H9 (cell line): Measurements from ENCODE around the gene UBE2V1. TPM values are rescaled to one million over a fixed set of nuclear protein-coding genes. Genes with fewer than 3 reads are reported as not detected.

Experiments
- DNase-seq: peaks from one replicate; pipeline ENCODE4 v3.0.0-alpha.2; 2017
- H2AFZ ChIP-seq: one replicate; pipeline ENCODE4 v1.6.1; 2013; ENCODE audit warnings: mild to moderate bottlenecking, low read length, control low read depth, moderate library complexity
- H2AK5ac ChIP-seq: 2 replicates; pipeline ENCODE4 v1.6.1; 2013; ENCODE audit warnings: low read length, control low read depth, mixed read lengths; ENCODE audit not compliant: insufficient read length
- H2BK120ac ChIP-seq: one replicate; pipeline ENCODE4 v1.6.1; 2013; ENCODE audit warnings: low read depth, mild to moderate bottlenecking, low read length, control low read depth, inconsistent platforms; ENCODE audit not compliant: poor library complexity, severe bottlenecking
- H2BK12ac ChIP-seq: 2 replicates; pipeline ENCODE4 v1.6.1; 2013; ENCODE audit warnings: low read length, control low read depth, mixed read lengths, low read depth; ENCODE audit not compliant: insufficient read length
- H2BK15ac ChIP-seq: 2 replicates; pipeline ENCODE4 v1.6.1; 2013; ENCODE audit warnings: low read depth, low read length, control low read depth
- H2BK20ac ChIP-seq: one replicate; pipeline ENCODE4 v1.6.1; 2013; ENCODE audit warnings: low read depth, mild to moderate bottlenecking, low read length, control low read depth, inconsistent platforms; ENCODE audit not compliant: poor library complexity, severe bottlenecking
- H2BK5ac ChIP-seq: 2 replicates; pipeline ENCODE4 v1.6.1; 2013; ENCODE audit warnings: low read length, control low read depth, mixed read lengths; ENCODE audit not compliant: insufficient read length
- H3K14ac ChIP-seq: 2 replicates; pipeline ENCODE4 v1.6.1; 2013; ENCODE audit warnings: low read length, control low read depth; ENCODE audit not compliant: insufficient read depth
- H3K18ac ChIP-seq: 2 replicates; pipeline ENCODE4 v1.6.1; 2013; ENCODE audit warnings: low read depth, mild to moderate bottlenecking, mixed read lengths, low read length, control low read depth; ENCODE audit not compliant: insufficient read length
- H3K23ac ChIP-seq: 2 replicates; pipeline ENCODE4 v1.6.1; 2013; ENCODE audit warnings: low read length, control low read depth, mixed read lengths, low read depth; ENCODE audit not compliant: insufficient read length
- H3K23me2 ChIP-seq: 2 replicates; pipeline ENCODE4 v1.6.1; 2013; ENCODE audit warnings: low read depth, mild to moderate bottlenecking, mixed read lengths, low read length, control low read depth; ENCODE audit not compliant: insufficient read length, poor library complexity, severe bottlenecking
- H3K27ac ChIP-seq: 2 replicates; pipeline ENCODE4 v1.5.1; 2013; ENCODE audit warnings: low read length, control low read depth, mixed read lengths, low read depth; ENCODE audit not compliant: insufficient read length
- H3K27me3 ChIP-seq: 2 replicates; pipeline ENCODE4 v1.6.1; 2013; ENCODE audit warnings: low read length, control low read depth, inconsistent platforms; ENCODE audit not compliant: insufficient read depth
- H3K4ac ChIP-seq: 2 replicates; pipeline ENCODE4 v1.6.1; 2013; ENCODE audit warnings: low read depth, mild to moderate bottlenecking, control low read depth, inconsistent platforms, low read length, moderate library complexity
- H3K4me1 ChIP-seq: 2 replicates; pipeline ENCODE4 v1.6.1; 2013; ENCODE audit warnings: low read length, control low read depth, inconsistent platforms; ENCODE audit not compliant: insufficient read depth
- H3K4me2 ChIP-seq: 2 replicates; pipeline ENCODE4 v1.6.1; 2013; ENCODE audit warnings: low read length, control low read depth, mixed read lengths; ENCODE audit not compliant: insufficient read length, insufficient read depth
- H3K56ac ChIP-seq: 2 replicates; pipeline ENCODE4 v1.6.1; 2013; ENCODE audit warnings: low read depth, mild to moderate bottlenecking, mixed read lengths, low read length, control low read depth; ENCODE audit not compliant: insufficient read length
- H3K79me1 ChIP-seq: 2 replicates; pipeline ENCODE4 v1.6.1; 2013; ENCODE audit warnings: low read depth, mild to moderate bottlenecking, moderate library complexity, low read length, control low read depth, inconsistent platforms; ENCODE audit not compliant: insufficient read depth, poor library complexity, severe bottlenecking
- H3K79me2 ChIP-seq: 2 replicates; pipeline ENCODE4 v1.6.1; 2013; ENCODE audit warnings: low read length, control low read depth, inconsistent platforms; ENCODE audit not compliant: insufficient read depth
- H3K9ac ChIP-seq: 2 replicates; pipeline ENCODE4 v1.6.1; 2013; ENCODE audit warnings: low read length, control low read depth, mixed read lengths; ENCODE audit not compliant: insufficient read length; ENCODE audit errors: extremely low read depth
- H3K9me3 ChIP-seq: one replicate; pipeline ENCODE4 v1.6.1; 2013; ENCODE audit warnings: low read depth, low read length, inconsistent platforms; ENCODE audit not compliant: control insufficient read depth
- H3T11ph ChIP-seq: one replicate; pipeline ENCODE4 v1.6.1; 2013; ENCODE audit warnings: mild to moderate bottlenecking, low read length, control low read depth, inconsistent platforms
- H4K20me1 ChIP-seq: one replicate; pipeline ENCODE4 v1.6.1; 2013; ENCODE audit not compliant: control insufficient read depth, insufficient read length, insufficient read depth
- H4K5ac ChIP-seq: 2 replicates; pipeline ENCODE4 v1.6.1; 2013; ENCODE audit warnings: low read depth, mild to moderate bottlenecking, mixed read lengths, low read length, control low read depth; ENCODE audit not compliant: insufficient read length
- H4K8ac ChIP-seq: replicated peaks from 2 replicates; pipeline ENCODE4 v1.6.1; 2013; ENCODE audit warnings: low read length, control low read depth, mixed read lengths, low read depth; ENCODE audit not compliant: insufficient read length
- H4K91ac ChIP-seq: 2 replicates; pipeline ENCODE4 v1.6.1; 2013; ENCODE audit warnings: low read depth, mild to moderate bottlenecking, moderate library complexity, mixed read lengths, low read length, control low read depth; ENCODE audit not compliant: insufficient read length
- H3K27ac Mint-ChIP-seq, 3 experiments: 2 replicates in 2 of 3; 3 replicates in 1 of 3; pipeline ENCODE4 v1.8.0; 2020 to 2021; ENCODE audit warnings: mixed read lengths in 3 of 3, mild to moderate bottlenecking in 1 of 3, moderate library complexity in 1 of 3
- H3K27me3 Mint-ChIP-seq: 2 replicates; pipeline ENCODE4 v1.8.0; 2021; ENCODE audit warnings: low read depth, mild to moderate bottlenecking, moderate library complexity, mixed read lengths
- H3K36me3 Mint-ChIP-seq, 3 experiments: 2 replicates in 2 of 3; 3 replicates in 1 of 3; pipeline ENCODE4 v1.8.0; 2020 to 2021; ENCODE audit warnings: low read depth in 3 of 3, mixed read lengths in 3 of 3; ENCODE audit not compliant: insufficient read depth in 1 of 3
- H3K4me1 Mint-ChIP-seq, 2 experiments: 2 replicates each; pipeline ENCODE4 v1.8.0; 2020; ENCODE audit warnings: mixed read lengths in 2 of 2
- H3K4me3 Mint-ChIP-seq, 2 experiments: 2 replicates in 1 of 2; 3 replicates in 1 of 2; pipeline ENCODE4 v1.8.0; 2020 to 2021; ENCODE audit warnings: mild to moderate bottlenecking in 2 of 2, mixed read lengths in 2 of 2, moderate library complexity in 1 of 2
- H3K9me3 Mint-ChIP-seq, 2 experiments: 2 replicates in 1 of 2; 3 replicates in 1 of 2; pipeline ENCODE4 v1.8.0; 2020; ENCODE audit warnings: mild to moderate bottlenecking in 2 of 2, mixed read lengths in 2 of 2, moderate library complexity in 1 of 2
- WGBS: extraction: QIAGEN DNeasy Blood & Tissue Kit; methylation state at CpG from one replicate; pipeline ENCODE4 v1.1.7; 2013; ENCODE audit warnings: missing lambda C conversion rate, low lambda C conversion rate, mixed read lengths; ENCODE audit not compliant: insufficient read length; ENCODE audit errors: extremely low coverage; 5-methylcytosine and 5-hydroxymethylcytosine counted together
- total RNA-seq: library from RNA; stranded (reverse); gene quantifications from 2 replicates; pipeline ENCODE4 v1.2.1, GENCODE V29; 2021
- TF ChIP-seq, protein P1 (sequence below): fragments of 200-600 bp; sonication (generic); conservative IDR thresholded peaks from 3 replicates; pipeline ENCODE4 v1.8.0; 2021; ENCODE audit warnings: antibody characterized with exemption, mild to moderate bottlenecking

UBE2V1 gene
- total RNA-seq, 1 experiment from 2014 or later = 152 TPM

DNA sequence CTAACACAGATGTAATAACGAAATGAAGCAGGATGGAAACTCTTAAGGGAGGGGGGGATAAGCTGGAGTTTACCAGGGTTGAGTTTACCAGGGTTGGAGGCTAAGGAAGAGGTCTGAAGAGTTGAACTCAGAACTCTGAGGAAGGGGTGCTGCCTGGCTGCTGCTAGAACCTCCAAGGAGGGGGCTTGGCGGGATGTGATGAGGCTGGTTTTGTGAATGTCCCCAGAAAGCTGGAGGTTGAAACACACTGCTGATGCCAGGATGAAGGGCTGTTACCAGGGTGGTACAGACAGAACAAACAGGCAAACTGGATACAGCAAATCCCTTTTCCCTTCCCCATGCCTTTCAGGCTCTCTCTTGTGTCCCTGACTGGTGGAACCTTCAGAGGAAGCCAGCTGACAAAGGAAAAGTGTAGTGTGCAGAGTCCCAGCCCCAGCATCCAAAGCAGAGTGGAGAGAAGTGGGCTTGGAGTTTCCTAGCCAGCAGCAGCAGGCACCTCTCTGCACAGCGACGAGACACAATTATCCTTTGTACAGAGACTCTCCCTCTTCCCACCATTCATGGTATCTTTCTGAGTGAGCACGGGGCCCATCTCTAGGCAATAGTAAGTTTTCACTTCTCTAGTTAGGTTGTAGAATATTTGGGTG, 23.7 kb downstream of the UBE2V1 start:
- H3K23ac ChIP-seq = no peak overlapping the region
- no peak overlapping the region for H4K5ac ChIP-seq
- H3K36me3 Mint-ChIP-seq = peaks cover 3 to 29% (median 23%) of the 10 kb centered on the region in 3 experiments; a peak in 6 of 7 replicates
- no peak overlapping the region for H2AK5ac ChIP-seq
- no peaks in the 10 kb centered on the region for H4K20me1 ChIP-seq
- H3K9ac ChIP-seq = no peak overlapping the region
- H2BK20ac ChIP-seq = no peak overlapping the region
- H3K23me2 ChIP-seq = no peaks in the 10 kb centered on the region
- no peak overlapping the region for H3K56ac ChIP-seq
- peak overlapping the region in 1 of 3 experiments; percentile 64; a peak in 3 of 7 replicates for H3K27ac Mint-ChIP-seq
- H3K9me3 ChIP-seq = no peaks in the 10 kb centered on the region
- no peak overlapping the region for H3K4me2 ChIP-seq
- H3K4me1 ChIP-seq = peaks cover 2% of the 10 kb centered on the region; the same call in 1 of the 2 replicates
- H2BK12ac ChIP-seq = no peak overlapping the region
- H2BK120ac ChIP-seq = no peak overlapping the region
- H3K14ac ChIP-seq = no peak overlapping the region
- no peak overlapping the region for H2AFZ ChIP-seq
- peaks cover 21 to 26% of the 10 kb centered on the region in 2 experiments for H3K4me1 Mint-ChIP-seq
- no peaks in the 10 kb centered on the region for H3K27me3 ChIP-seq
- no peak overlapping the region for H3K18ac ChIP-seq
- H3K27ac ChIP-seq = no peak overlapping the region
- H2BK15ac ChIP-seq = no peak overlapping the region
- H3K4me3 Mint-ChIP-seq = no peak overlapping the region
- H4K91ac ChIP-seq = no peak overlapping the region
- peaks cover 10% of the 10 kb centered on the region for H3K79me1 ChIP-seq
- H3K79me2 ChIP-seq = peaks cover 2% of the 10 kb centered on the region; the same call in 1 of the 2 replicates
- H3K4ac ChIP-seq = no peak overlapping the region
- no peak overlapping the region for H3T11ph ChIP-seq
- H4K8ac ChIP-seq = no peak overlapping the region
- DNase-seq = no peak
- no peaks in the 10 kb centered on the region for H3K9me3 Mint-ChIP-seq
- H2BK5ac ChIP-seq = no peak overlapping the region
- WGBS = no CpG with 5 or more reads among the region's 5 CpGs
- TF ChIP-seq, protein P1, sequence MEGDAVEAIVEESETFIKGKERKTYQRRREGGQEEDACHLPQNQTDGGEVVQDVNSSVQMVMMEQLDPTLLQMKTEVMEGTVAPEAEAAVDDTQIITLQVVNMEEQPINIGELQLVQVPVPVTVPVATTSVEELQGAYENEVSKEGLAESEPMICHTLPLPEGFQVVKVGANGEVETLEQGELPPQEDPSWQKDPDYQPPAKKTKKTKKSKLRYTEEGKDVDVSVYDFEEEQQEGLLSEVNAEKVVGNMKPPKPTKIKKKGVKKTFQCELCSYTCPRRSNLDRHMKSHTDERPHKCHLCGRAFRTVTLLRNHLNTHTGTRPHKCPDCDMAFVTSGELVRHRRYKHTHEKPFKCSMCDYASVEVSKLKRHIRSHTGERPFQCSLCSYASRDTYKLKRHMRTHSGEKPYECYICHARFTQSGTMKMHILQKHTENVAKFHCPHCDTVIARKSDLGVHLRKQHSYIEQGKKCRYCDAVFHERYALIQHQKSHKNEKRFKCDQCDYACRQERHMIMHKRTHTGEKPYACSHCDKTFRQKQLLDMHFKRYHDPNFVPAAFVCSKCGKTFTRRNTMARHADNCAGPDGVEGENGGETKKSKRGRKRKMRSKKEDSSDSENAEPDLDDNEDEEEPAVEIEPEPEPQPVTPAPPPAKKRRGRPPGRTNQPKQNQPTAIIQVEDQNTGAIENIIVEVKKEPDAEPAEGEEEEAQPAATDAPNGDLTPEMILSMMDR = no peak
- H3K27me3 Mint-ChIP-seq = no peaks in the 10 kb centered on the region
